ENCODE measurements around the gene RAB7B. TPM values are rescaled to one million over a fixed set of nuclear protein-coding genes. Genes with fewer than 3 reads are reported as not detected.

RAB7B gene
- total RNA-seq, 1 donor from 2014 or later = not detected

GRCh38 chr1:205980237-205980870 is 22.8 kb downstream of the RAB7B start:
- Histone ChIP-seq H3K27ac (no peak overlapping the region), H4K20me1 (ENCODE audit: low read depth) (no peaks in the 10 kb centered on the region), H3K27me3 (no peaks in the 10 kb centered on the region), H2AFZ (replicated peaks) (no peak overlapping the region), H3K4me3 (no peak overlapping the region), H3F3A (ENCODE audit: low read depth) (no peaks in the 10 kb centered on the region), H3K9me3 (ENCODE audit: low read depth) (no peaks in the 10 kb centered on the region), H3K36me3 (no peaks in the 10 kb centered on the region), H3K4me1 (peaks cover 9% of the 10 kb centered on the region), H3K4me2 (no peak overlapping the region), H3K79me2 (ENCODE audit: low read depth) (no peaks in the 10 kb centered on the region), H3K9ac (no peak overlapping the region)
- peaks cover 16% of the 10 kb centered on the region for H3K4me1 Mint-ChIP-seq
- no peak overlapping the region for H3K27ac Mint-ChIP-seq
- no peaks in the 10 kb centered on the region for H3K36me3 Mint-ChIP-seq
- no peak overlapping the region for H3K4me3 Mint-ChIP-seq
- H3K9me3 Mint-ChIP-seq = no peaks in the 10 kb centered on the region
- peaks cover 8% of the 10 kb centered on the region for H3K27me3 Mint-ChIP-seq (ENCODE audit: insufficient read depth, low read depth)
- no peak for DNase-seq (ENCODE audit: low spot score)
- TF ChIP-seq EZH2 (IDR thresholded peaks at IDR 0.05) (no peak), CTCF (IDR thresholded peaks at IDR 0.05) (no peak), EZH2phosphoT487 (IDR thresholded peaks at IDR 0.05) (no peak)

GRCh38 chr1:205979301-205979700 is 23.9 kb downstream of the RAB7B start:
- no peak for DNase-seq (ENCODE audit: low spot score)
- TF ChIP-seq EZH2phosphoT487 (IDR thresholded peaks at IDR 0.05) (no peak), CTCF (IDR thresholded peaks at IDR 0.05) (no peak), EZH2 (IDR thresholded peaks at IDR 0.05) (no peak)
- Mint-ChIP-seq H3K4me1 (peaks cover 15% of the 10 kb centered on the region), H3K4me3 (no peak overlapping the region), H3K9me3 (peaks cover 6% of the 10 kb centered on the region), H3K27ac (no peak overlapping the region), H3K27me3 (ENCODE audit: insufficient read depth, low read depth) (peaks cover 13% of the 10 kb centered on the region), H3K36me3 (no peaks in the 10 kb centered on the region)
- Histone ChIP-seq H3K9me3 (ENCODE audit: low read depth) (no peaks in the 10 kb centered on the region), H3K27me3 (no peaks in the 10 kb centered on the region), H3K36me3 (no peaks in the 10 kb centered on the region), H3F3A (ENCODE audit: low read depth) (peaks cover 7% of the 10 kb centered on the region), H4K20me1 (ENCODE audit: low read depth) (no peaks in the 10 kb centered on the region), H3K4me2 (no peak overlapping the region), H3K4me3 (no peak overlapping the region), H3K79me2 (ENCODE audit: low read depth) (no peaks in the 10 kb centered on the region), H3K27ac (no peak overlapping the region), H2AFZ (replicated peaks) (no peak overlapping the region), H3K9ac (no peak overlapping the region), H3K4me1 (peaks cover 9% of the 10 kb centered on the region)

- Histone ChIP-seq H3K4me2 (no peak overlapping the region), H3K4me3 (no peak overlapping the region), H3K27me3 (no peaks in the 10 kb centered on the region), H3K79me2 (ENCODE audit: low read depth) (no peaks in the 10 kb centered on the region), H2AFZ (replicated peaks) (no peak overlapping the region), H3K27ac (no peak overlapping the region), H3K9ac (no peak overlapping the region), H3K4me1 (peaks cover 9% of the 10 kb centered on the region), H4K20me1 (ENCODE audit: low read depth) (no peaks in the 10 kb centered on the region), H3F3A (ENCODE audit: low read depth) (peaks cover 12% of the 10 kb centered on the region), H3K36me3 (no peaks in the 10 kb centered on the region), H3K9me3 (ENCODE audit: low read depth) (no peaks in the 10 kb centered on the region)
- DNase-seq (ENCODE audit: low spot score) = no peak
- Mint-ChIP-seq H3K27ac (no peak overlapping the region), H3K9me3 (peaks cover 6% of the 10 kb centered on the region), H3K4me3 (no peak overlapping the region), H3K27me3 (ENCODE audit: insufficient read depth, low read depth) (peaks cover 16% of the 10 kb centered on the region), H3K4me1 (peaks cover 14% of the 10 kb centered on the region), H3K36me3 (no peaks in the 10 kb centered on the region)
- TF ChIP-seq EZH2 (IDR thresholded peaks at IDR 0.05) (no peak), CTCF (IDR thresholded peaks at IDR 0.05) (no peak), EZH2phosphoT487 (IDR thresholded peaks at IDR 0.05) (no peak)
These were observed 24.5 kb downstream of the RAB7B start for GRCh38 chr1:205978676-205979075.

Measured in neural progenitor cell (in vitro differentiated cells).